ENCODE measurements around the gene CMTR1.

GRCh38 chr6:37491171-37491829 is 58.3 kb downstream of the CMTR1 start:
- TF ChIP-seq CTCF (IDR thresholded peaks at IDR 0.05; ENCODE audit: low read depth, low read length, missing input control) (no peak), GABPA (IDR thresholded peaks at IDR 0.05 in 1 of 2, conservative IDR thresholded peaks at IDR 0.05 in 1 of 2) (no peak), MAX (IDR thresholded peaks at IDR 0.05) (no peak), HNF4G (IDR thresholded peaks at IDR 0.05) (no peak), YY1 (IDR thresholded peaks at IDR 0.05) (no peak), ATF3 (IDR thresholded peaks at IDR 0.05) (no peak), RAD21 (IDR thresholded peaks at IDR 0.05) (no peak), REST (IDR thresholded peaks at IDR 0.05) (no peak), JUND (IDR thresholded peaks at IDR 0.05) (no peak), ZBTB33 (IDR thresholded peaks at IDR 0.05) (no peak), SP1 (IDR thresholded peaks at IDR 0.05) (no peak), TAF1 (conservative IDR thresholded peaks at IDR 0.05) (no peak)
